ENCODE measurements around the gene GRIK2.
"Not testable (repeated sequence)": the region's sequence is repeated elsewhere in the genome, so short reads cannot be mapped to it uniquely, and the experiment has no call there.

GRIK2 gene

GRCh38 chr6:101626269-101626668, 232.8 kb downstream of the GRIK2 start:
- in situ Hi-C loops (cut with MboI; ENCODE audit: low sequenced_read_pairs) = no loop called here

GRCh38 chr6:101630941-101631340, 237.4 kb downstream of the GRIK2 start:
- in situ Hi-C loops (cut with MboI; ENCODE audit: low sequenced_read_pairs) = no loop called here

- in situ Hi-C loops (cut with MboI; ENCODE audit: low sequenced_read_pairs) = no loop called here
Measured at GRCh38 chr6:101633081-101633480, 239.6 kb downstream of the GRIK2 start.

DNA sequence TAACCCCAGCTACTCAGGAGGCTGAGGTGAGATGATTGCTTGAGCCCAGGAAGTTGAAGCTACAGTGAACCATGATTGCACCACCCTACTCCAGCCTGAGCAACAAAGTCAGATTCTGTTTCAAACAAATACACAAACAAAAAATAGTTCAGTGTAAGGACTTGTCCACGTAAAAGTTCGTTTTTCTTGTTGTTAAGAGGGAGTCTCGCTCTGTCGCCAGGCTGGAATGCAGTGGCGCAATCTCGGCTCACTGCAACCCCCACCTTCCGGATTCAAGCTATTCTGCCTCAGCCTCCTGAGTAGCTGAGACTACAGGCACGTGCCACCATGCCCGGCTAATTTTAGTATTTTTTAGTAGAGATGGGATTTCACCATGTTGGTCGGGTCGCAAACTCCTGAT, 245.4 kb downstream of the GRIK2 start:
- in situ Hi-C loops (cut with MboI; ENCODE audit: low sequenced_read_pairs) = not testable (repeated sequence)

DNA sequence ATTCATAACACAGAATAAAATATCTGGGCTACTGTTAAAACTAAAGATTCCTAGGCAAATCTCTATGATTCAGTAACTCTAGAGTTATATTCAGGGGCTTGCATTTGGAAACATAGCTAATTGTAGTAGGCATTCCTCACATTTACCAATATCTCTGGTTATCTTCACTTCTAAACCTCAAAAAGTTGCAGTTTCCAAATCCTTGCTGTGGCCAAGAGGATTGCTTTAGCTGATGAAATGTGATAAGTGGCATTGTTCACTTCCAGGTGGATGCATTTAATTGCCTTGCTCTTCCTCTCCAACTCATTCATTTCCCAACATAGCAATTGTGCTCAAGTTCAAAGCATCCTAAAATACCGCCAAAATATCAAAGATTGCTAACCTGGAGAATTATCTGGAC, 246.6 kb downstream of the GRIK2 start:
- in situ Hi-C loops (cut with MboI; ENCODE audit: low sequenced_read_pairs) = no loop called here

- in situ Hi-C loops (cut with MboI; ENCODE audit: low sequenced_read_pairs) = no loop called here
Measured at GRCh38 chr6:101645770-101646169, 252.3 kb downstream of the GRIK2 start.

GRCh38 chr6:101650402-101651100, 257.0 kb downstream of the GRIK2 start:
- in situ Hi-C loops (cut with MboI; ENCODE audit: low sequenced_read_pairs) = no loop called here

GRCh38 chr6:101652079-101652478, 258.6 kb downstream of the GRIK2 start:
- in situ Hi-C loops (cut with MboI; ENCODE audit: low sequenced_read_pairs) = no loop called here

DNA sequence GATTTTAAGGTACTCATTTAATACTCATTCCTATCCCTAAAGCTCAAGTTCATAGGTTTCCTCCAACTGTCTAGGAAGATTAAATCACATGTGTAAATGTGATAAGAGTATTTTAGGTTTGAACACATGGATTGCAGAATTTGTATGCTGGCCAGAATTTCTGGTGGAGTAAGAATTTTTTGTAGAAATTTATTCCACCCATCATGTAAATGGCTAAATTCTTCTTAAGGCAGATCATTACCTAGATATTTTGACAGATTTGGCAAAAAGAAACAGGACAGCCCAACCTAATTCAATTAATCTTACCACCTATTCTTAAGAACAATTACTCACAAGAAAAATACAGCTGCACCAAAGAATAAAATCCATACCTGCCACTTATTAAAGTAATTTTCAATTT, 261.6 kb downstream of the GRIK2 start:
- in situ Hi-C loops (cut with MboI; ENCODE audit: low sequenced_read_pairs) = no loop called here

- in situ Hi-C loops (cut with MboI; ENCODE audit: low sequenced_read_pairs) = no loop called here
Measured at GRCh38 chr6:101662111-101662897, 268.8 kb downstream of the GRIK2 start.

GRCh38 chr6:101663100-101663499, 269.6 kb downstream of the GRIK2 start:
- in situ Hi-C loops (cut with MboI; ENCODE audit: low sequenced_read_pairs) = no loop called here

GRCh38 chr6:101666256-101666655, 272.7 kb downstream of the GRIK2 start:
- in situ Hi-C loops (cut with MboI; ENCODE audit: low sequenced_read_pairs) = no loop called here

DNA sequence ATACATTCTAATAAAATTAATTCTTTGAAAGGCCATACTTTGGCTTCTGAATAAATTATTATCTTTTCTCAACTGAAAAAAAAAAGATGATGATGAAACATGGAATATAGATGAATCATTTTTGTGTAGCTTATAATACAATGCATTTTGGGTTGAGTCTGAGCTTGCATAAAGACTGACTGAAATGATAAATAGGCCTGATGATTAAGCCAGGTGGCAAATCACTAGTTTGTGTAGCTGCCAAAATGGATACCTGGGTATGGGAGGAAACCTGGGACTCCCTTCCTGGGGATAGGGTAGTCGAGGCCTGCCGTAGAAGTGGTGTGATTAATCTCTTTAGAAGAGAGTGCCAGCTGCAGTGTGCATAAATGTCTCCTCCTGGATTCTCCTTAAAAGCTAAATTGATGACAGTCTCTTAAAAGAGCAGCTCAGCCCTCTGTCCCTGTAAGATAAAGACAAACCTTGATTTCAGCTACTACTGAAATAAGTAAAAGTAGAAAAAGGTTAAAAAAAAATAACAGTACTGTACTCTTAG, 275.1 kb downstream of the GRIK2 start:
- in situ Hi-C loops (cut with MboI; ENCODE audit: low sequenced_read_pairs) = no loop called here

- in situ Hi-C loops (cut with MboI; ENCODE audit: low sequenced_read_pairs) = no loop called here
Measured at GRCh38 chr6:101676187-101676586, 282.7 kb downstream of the GRIK2 start.

DNA sequence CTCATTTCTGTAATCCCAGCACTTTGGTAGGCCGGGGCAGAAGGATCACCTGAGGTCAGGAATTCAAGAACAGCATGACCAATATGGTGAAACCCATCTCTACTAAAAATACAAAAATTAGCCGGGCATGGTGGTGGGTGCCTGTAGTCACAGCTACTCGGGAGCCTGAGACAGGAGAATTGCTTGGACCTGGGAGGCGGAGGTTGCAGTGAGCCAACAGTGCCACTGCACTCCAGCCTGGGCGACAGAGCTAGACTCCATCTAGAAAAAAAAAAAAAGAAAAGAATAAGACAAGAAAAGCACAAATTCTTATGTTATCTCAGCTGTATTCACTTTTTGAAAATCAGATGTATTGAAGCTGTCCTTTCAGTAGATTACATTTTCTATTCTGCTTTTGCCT, 289.4 kb downstream of the GRIK2 start:
- in situ Hi-C loops (cut with MboI; ENCODE audit: low sequenced_read_pairs) = no loop called here

DNA sequence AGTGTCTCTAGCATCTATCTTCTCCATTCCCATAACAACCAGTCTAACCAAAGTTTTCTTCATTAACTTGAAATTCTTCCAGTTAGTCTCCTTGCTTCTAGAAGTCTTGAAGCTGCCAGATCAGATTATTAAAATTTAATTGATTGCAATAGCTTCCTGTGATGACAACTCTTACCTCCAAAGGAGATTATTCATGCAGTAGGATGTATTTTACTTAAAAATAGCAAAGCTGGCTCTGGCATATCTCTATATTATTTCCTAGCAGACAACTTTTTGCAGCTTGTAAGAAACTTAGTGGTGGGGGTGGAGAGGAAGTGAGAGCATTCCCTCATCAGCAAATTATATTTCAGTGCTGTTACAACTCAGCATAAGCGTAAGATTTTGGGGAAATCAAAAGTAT, 290.4 kb downstream of the GRIK2 start:
- in situ Hi-C loops (cut with MboI; ENCODE audit: low sequenced_read_pairs) = no loop called here

- in situ Hi-C loops (cut with MboI; ENCODE audit: low sequenced_read_pairs) = no loop called here
Measured at GRCh38 chr6:101686653-101687052, 293.1 kb downstream of the GRIK2 start.

DNA sequence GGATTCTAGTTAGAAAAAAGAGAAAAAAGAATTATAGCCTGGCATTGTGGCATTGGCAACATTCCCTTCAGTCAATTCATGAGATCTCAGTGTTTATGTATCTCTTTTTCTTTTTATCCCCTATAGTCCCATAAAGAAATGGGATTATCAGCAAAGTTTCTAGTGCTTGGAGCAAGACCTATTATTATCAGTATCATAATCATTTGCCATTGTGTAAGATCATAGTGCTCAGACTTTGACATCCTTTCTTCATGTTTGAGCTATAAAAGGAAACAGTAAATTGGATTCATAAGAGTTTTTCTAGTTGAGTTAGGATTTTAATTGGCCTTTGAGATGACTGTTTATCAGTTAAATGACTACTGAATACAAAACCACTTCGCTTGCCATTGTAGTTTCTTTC, 295.6 kb downstream of the GRIK2 start:
- in situ Hi-C loops (cut with MboI; ENCODE audit: low sequenced_read_pairs) = no loop called here

DNA sequence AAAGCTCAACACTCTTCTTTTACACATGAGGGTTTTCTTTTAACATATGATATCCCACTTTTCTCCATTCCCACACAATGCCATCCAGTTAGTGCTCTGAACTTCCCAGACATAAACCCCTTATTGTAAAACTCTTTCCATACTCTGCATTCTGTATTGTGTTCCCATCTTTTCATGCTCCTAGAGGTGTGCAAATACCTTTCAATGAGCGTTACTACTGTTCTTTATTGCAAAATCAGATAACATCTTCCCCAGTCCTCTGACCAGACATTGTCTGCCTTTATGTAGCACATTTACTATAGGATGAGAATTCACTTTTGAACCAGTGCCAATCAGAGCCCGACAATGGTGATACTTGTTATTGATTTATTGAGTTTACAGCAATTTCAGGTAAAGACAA, 296.2 kb downstream of the GRIK2 start:
- in situ Hi-C loops (cut with MboI; ENCODE audit: low sequenced_read_pairs) = no loop called here

DNA sequence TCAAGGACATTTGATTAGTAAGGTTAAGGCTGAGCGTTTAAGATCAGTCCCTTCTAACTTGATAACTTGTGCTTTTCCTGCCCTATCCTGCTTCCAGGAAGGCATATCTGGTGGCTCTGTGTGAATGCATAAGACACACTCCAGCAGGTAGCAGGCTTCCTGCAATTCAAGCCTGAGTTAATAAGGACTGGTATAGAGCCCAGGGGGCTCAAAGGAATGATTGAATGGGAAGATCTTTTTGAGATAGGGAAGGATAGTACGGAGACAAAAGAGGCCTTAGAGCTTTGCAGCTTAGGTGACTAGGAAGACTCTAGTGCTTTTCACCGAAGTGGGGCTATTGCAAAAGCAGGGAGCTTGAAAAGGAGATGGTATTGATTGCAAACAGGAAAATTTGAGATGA, 307.1 kb downstream of the GRIK2 start:
- in situ Hi-C loops (cut with MboI; ENCODE audit: low sequenced_read_pairs) = no loop called here

- in situ Hi-C loops (cut with MboI; ENCODE audit: low sequenced_read_pairs) = no loop called here
Measured at GRCh38 chr6:101703311-101703710, 309.8 kb downstream of the GRIK2 start.

GRCh38 chr6:101705866-101706265, 312.4 kb downstream of the GRIK2 start:
- in situ Hi-C loops (cut with MboI; ENCODE audit: low sequenced_read_pairs) = no loop called here
